PFSK-1 (cell line): ENCODE measurements around the gene BFSP2.

Experiments
- POLR2AphosphoS5 ChIP-seq: IDR thresholded peaks from 2 replicates; pipeline ENCODE4 v1.6.1; 2012; ENCODE audit warnings: low read depth, mild to moderate bottlenecking, control low read depth, low read length, moderate library complexity
- REST ChIP-seq, 2 experiments: IDR thresholded peaks; 2 replicates each; pipeline versions ENCODE4 v1.6.1 to v1.8.0; 2011 to 2012; ENCODE audit warnings: low read depth in 2 of 2, low read length in 2 of 2, control low read depth in 1 of 2, inconsistent platforms in 1 of 2, mild to moderate bottlenecking in 1 of 2, moderate library complexity in 1 of 2; ENCODE audit not compliant: insufficient read depth in 1 of 2
- TAF1 ChIP-seq: IDR thresholded peaks from 2 replicates; pipeline ENCODE4 v1.6.1; 2012; ENCODE audit warnings: low read length, control low read depth, borderline replicate concordance; ENCODE audit not compliant: insufficient read depth

GRCh38 chr3:133374708-133375402 is 25.0 kb upstream of the BFSP2 start:
- TF ChIP-seq POLR2AphosphoS5: no peak
- TF ChIP-seq TAF1: no peak
- TF ChIP-seq REST (IDR thresholded peaks at IDR 0.05; ENCODE audit: insufficient read depth in 1 of 2, low read depth in 2 of 2, low read length in 2 of 2): no peak
